ENCODE data around the gene CUZD1. TPM values are rescaled to one million over a fixed set of nuclear protein-coding genes. Genes with fewer than 3 reads are reported as not detected.

Gene CUZD1
- total RNA-seq, 1 donor from 2014 or later = 0.43 TPM

DNA sequence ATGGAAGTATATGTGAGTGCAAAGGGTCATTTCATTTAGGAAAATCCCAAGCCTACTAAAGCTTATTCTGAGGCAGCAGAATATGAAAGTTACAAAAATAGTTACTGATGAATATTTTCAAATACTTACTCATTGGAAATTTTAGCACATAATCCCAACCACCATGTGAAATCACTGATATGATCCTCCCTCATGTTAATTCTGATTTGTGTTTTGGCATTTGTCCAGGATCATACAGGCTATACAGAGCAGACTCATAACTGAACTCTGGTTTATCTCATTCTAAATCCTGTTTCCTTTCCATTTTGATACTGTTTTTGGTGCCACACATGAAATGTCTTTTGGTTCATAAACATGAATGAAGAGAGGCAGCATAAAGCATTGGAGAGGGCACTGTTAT is 37.1 kb upstream of the CUZD1 start:
- Mint-ChIP-seq H3K4me1 (peaks cover 2% of the 10 kb centered on the region), H3K36me3 (no peaks in the 10 kb centered on the region), H3K27ac (no peak overlapping the region), H3K9me3 (no peaks in the 10 kb centered on the region), H3K4me3 (no peak overlapping the region), H3K27me3 (ENCODE audit: insufficient read depth, low read depth) (no peaks in the 10 kb centered on the region)
- Histone ChIP-seq H3K27ac (no peak overlapping the region), H3K4me3 (no peak overlapping the region), H3K9ac (no peak overlapping the region), H3K27me3 (no peaks in the 10 kb centered on the region), H4K20me1 (ENCODE audit: low read depth) (no peaks in the 10 kb centered on the region), H3K4me1 (peaks cover 3% of the 10 kb centered on the region), H3K36me3 (no peaks in the 10 kb centered on the region), H3K79me2 (ENCODE audit: low read depth) (no peaks in the 10 kb centered on the region), H2AFZ (replicated peaks) (no peak overlapping the region), H3K9me3 (ENCODE audit: low read depth) (no peaks in the 10 kb centered on the region), H3K4me2 (no peak overlapping the region), H3F3A (ENCODE audit: low read depth) (no peaks in the 10 kb centered on the region)
- TF ChIP-seq, protein P1, sequence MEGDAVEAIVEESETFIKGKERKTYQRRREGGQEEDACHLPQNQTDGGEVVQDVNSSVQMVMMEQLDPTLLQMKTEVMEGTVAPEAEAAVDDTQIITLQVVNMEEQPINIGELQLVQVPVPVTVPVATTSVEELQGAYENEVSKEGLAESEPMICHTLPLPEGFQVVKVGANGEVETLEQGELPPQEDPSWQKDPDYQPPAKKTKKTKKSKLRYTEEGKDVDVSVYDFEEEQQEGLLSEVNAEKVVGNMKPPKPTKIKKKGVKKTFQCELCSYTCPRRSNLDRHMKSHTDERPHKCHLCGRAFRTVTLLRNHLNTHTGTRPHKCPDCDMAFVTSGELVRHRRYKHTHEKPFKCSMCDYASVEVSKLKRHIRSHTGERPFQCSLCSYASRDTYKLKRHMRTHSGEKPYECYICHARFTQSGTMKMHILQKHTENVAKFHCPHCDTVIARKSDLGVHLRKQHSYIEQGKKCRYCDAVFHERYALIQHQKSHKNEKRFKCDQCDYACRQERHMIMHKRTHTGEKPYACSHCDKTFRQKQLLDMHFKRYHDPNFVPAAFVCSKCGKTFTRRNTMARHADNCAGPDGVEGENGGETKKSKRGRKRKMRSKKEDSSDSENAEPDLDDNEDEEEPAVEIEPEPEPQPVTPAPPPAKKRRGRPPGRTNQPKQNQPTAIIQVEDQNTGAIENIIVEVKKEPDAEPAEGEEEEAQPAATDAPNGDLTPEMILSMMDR (IDR thresholded peaks at IDR 0.05) = no peak
- no peak for TF ChIP-seq EZH2 (IDR thresholded peaks at IDR 0.05)
- TF ChIP-seq EZH2phosphoT487 (IDR thresholded peaks at IDR 0.05) = no peak
- no peak for DNase-seq (ENCODE audit: low spot score)

DNA sequence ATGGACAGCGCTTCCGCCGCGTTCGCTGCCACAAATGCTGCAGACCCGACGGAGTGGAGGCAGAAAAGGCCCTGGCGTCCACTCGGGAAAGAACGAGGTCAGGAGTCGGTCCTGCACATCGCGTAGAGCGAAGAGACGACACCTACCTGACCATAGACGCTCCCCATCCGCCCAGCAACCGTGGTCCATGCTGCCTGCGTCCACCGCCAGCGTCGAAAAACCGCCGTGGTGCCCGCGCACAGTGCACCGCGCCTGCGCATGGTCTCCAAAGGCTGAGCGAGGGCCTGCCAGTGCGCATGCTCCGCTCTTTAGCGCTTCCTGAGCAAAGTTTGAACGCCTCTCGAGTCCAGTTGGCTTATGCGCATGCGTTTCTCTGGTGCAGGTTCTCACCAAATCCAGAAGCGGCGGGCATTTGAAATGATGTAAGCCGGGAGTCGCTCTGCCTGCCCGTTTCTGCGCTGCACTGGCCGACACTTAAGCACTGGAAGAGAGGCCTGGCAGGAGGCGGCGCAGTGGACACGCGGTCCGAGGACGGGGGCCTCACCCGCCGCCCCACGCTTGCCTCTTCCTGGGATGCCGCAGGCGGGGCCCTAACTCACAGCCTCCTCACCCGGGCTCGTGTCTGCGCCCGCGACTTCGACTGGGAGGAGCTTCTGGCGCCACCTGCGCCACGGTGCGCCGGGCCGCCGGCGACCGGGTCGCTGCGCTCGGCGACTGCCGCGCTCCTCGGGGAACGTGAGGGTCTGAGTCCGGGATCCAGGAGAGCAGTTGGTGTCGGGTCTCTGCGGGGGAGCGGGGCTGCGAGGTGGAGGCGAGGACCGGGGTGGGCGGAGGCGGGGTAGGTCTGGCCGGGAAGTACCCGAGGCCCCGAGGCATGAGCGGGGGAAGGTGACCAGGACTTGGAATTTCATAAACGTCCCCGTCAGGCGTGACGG is 33.9 kb upstream of the CUZD1 start, which contains the start of gene FAM24B:
Gene FAM24B, minus strand, starts transcription at position 243 of the 935 bp plus-strand sequence. CDS start 29,066 bp downstream, outside the sequence.
- Histone ChIP-seq H3K9me3 (ENCODE audit: low read depth) (no peaks in the 10 kb centered on the region), H3K4me1 (peaks cover 35% of the 10 kb centered on the region), H3K27me3 (no peaks in the 10 kb centered on the region), H3K36me3 (no peaks in the 10 kb centered on the region), H3K27ac (no peak within 1 kb of the TSS), H3K4me2 (peak within 1 kb of the TSS; percentile 33), H3K4me3 (no peak within 1 kb of the TSS), H3K9ac (no peak within 1 kb of the TSS), H3K79me2 (ENCODE audit: low read depth) (no peaks in the 10 kb centered on the region), H4K20me1 (ENCODE audit: low read depth) (no peaks in the 10 kb centered on the region), H2AFZ (replicated peaks) (no peak within 1 kb of the TSS), H3F3A (ENCODE audit: low read depth) (peaks cover 29% of the 10 kb centered on the region)
- no peak within 1 kb of the TSS for H3K4me3 Mint-ChIP-seq
- TF ChIP-seq, protein P1 (IDR thresholded peaks at IDR 0.05) = no peak
- no peak for TF ChIP-seq EZH2phosphoT487 (IDR thresholded peaks at IDR 0.05)
- TF ChIP-seq EZH2 (IDR thresholded peaks at IDR 0.05) = no peak
- no peaks in the 10 kb centered on the region for H3K9me3 Mint-ChIP-seq
- H3K4me1 Mint-ChIP-seq = peaks cover 22% of the 10 kb centered on the region
- no peak within 1 kb of the TSS for H3K27ac Mint-ChIP-seq
- H3K36me3 Mint-ChIP-seq = no peaks in the 10 kb centered on the region
- no peaks in the 10 kb centered on the region for H3K27me3 Mint-ChIP-seq (ENCODE audit: insufficient read depth, low read depth)
- DNase-seq (ENCODE audit: low spot score) = peak; percentile 43

DNA sequence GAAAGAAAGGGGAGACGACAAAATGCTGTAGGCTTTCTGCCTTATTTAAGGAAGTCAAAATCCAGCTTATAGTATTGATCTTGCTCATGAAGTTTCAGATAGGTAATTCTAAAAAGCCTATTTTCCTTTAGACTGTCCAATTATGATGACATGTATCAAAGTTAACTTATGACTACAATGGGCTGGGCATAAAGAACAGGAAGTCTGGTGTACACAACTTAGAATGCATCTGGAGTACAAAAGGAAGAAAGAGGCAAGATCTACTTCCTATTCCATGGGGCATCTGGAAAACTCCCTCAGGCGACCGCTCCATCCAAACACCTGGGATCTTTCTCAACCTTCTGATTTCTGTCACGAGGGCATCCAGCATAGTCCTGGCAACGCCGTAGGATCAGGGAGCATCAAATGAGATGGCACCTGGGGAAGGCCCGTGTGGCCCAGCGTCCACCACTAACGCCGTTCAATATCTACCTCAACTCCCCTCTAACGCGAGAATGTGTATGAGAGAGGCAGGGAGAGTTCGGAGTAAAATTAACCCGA is 33.2 kb upstream of the CUZD1 start:
- no peak overlapping the region for H3K27ac ChIP-seq
- H3K4me1 Mint-ChIP-seq = peaks cover 22% of the 10 kb centered on the region
- peaks cover 35% of the 10 kb centered on the region for H3K4me1 ChIP-seq
- H2AFZ ChIP-seq (replicated peaks) = no peak overlapping the region
- no peak for DNase-seq (ENCODE audit: low spot score)
- peaks cover 33% of the 10 kb centered on the region for H3F3A ChIP-seq (ENCODE audit: low read depth)
- H3K9me3 ChIP-seq (ENCODE audit: low read depth) = no peaks in the 10 kb centered on the region
- no peaks in the 10 kb centered on the region for H3K9me3 Mint-ChIP-seq
- no peaks in the 10 kb centered on the region for H3K36me3 ChIP-seq
- no peak overlapping the region for H3K4me3 ChIP-seq
- no peak overlapping the region for H3K4me2 ChIP-seq
- H3K27me3 Mint-ChIP-seq (ENCODE audit: insufficient read depth, low read depth) = no peaks in the 10 kb centered on the region
- H3K9ac ChIP-seq = no peak overlapping the region
- no peak for TF ChIP-seq EZH2 (IDR thresholded peaks at IDR 0.05)
- TF ChIP-seq, protein P1 (IDR thresholded peaks at IDR 0.05) = no peak
- TF ChIP-seq EZH2phosphoT487 (IDR thresholded peaks at IDR 0.05) = no peak
- H3K79me2 ChIP-seq (ENCODE audit: low read depth) = no peaks in the 10 kb centered on the region
- H3K36me3 Mint-ChIP-seq = no peaks in the 10 kb centered on the region
- no peak overlapping the region for H3K27ac Mint-ChIP-seq
- H4K20me1 ChIP-seq (ENCODE audit: low read depth) = no peaks in the 10 kb centered on the region
- H3K4me3 Mint-ChIP-seq = no peak overlapping the region
- H3K27me3 ChIP-seq = no peaks in the 10 kb centered on the region
